OCI-LY7 (cell line): ENCODE measurements around the gene CRYBG1. TPM values are rescaled to one million over a fixed set of nuclear protein-coding genes. Genes with fewer than 3 reads are reported as not detected.

ENCODE experiments used
- BruUV-seq: library from RNA; stranded (reverse); fragments of 400-500 nt; replicated peaks from 2 replicates; lab custom pipeline; 2021; lab: Mats Ljungman, UMichigan
- CTCF ChIA-PET: fragments of 300-600 bp; sonication (Branson Sonifier 250); formaldehyde crosslinking; loops from one replicate; lab custom pipeline; 2022; ENCODE audit warnings: antibody characterized with exemption; ENCODE audit not compliant: unreplicated experiment; lab: Charles Lee
- POLR2A ChIA-PET: fragments of 300-600 bp; sonication (Branson Sonifier 250); formaldehyde crosslinking; loops from one replicate; lab custom pipeline; 2022; ENCODE audit warnings: antibody characterized with exemption; lab: Charles Lee
- DNase-seq: peaks from one replicate; pipeline ENCODE4 v3.0.0-alpha.2; 2015; ENCODE audit warnings: low spot score
- H2AFZ ChIP-seq: fragments of 200-600 bp; sonication (generic), shearing (Covaris generic); 2 replicates; pipeline ENCODE4 v1.6.1; 2014; ENCODE audit warnings: mild to moderate bottlenecking, antibody characterized with exemption, low read length, moderate library complexity
- H3K27ac ChIP-seq: fragments of 200-600 bp; sonication (generic); 2 replicates; pipeline ENCODE4 v1.5.1; 2014; ENCODE audit warnings: mixed run types, low read depth, mild to moderate bottlenecking, moderate library complexity, low read length, inconsistent platforms; ENCODE audit not compliant: poor library complexity, severe bottlenecking
- H3K36me3 ChIP-seq: fragments of 200-600 bp; sonication (generic); 2 replicates; pipeline ENCODE4 v1.6.1; 2014; ENCODE audit warnings: mild to moderate bottlenecking, antibody characterized with exemption, low read length, moderate library complexity, mixed read lengths; ENCODE audit not compliant: insufficient read depth
- H3K4me1 ChIP-seq: fragments of 200-600 bp; sonication (generic); 2 replicates; pipeline ENCODE4 v1.5.1; 2014; ENCODE audit warnings: mild to moderate bottlenecking, low read length; ENCODE audit not compliant: insufficient read depth, poor library complexity, severe bottlenecking
- H3K4me2 ChIP-seq: fragments of 200-600 bp; sonication (generic); 2 replicates; pipeline ENCODE4 v1.6.1; 2014; ENCODE audit warnings: mild to moderate bottlenecking, low read length
- H3K4me3 ChIP-seq: fragments of 200-600 bp; sonication (generic); 2 replicates; pipeline ENCODE4 v1.5.1; 2014; ENCODE audit warnings: mild to moderate bottlenecking, low read depth, low read length; ENCODE audit not compliant: poor library complexity, severe bottlenecking
- H3K79me2 ChIP-seq: fragments of 200-600 bp; sonication (generic); 2 replicates; pipeline ENCODE4 v1.6.1; 2016; ENCODE audit warnings: low read depth, mild to moderate bottlenecking, low read length, moderate library complexity, mixed read lengths; ENCODE audit not compliant: insufficient read depth
- H3K9me2 ChIP-seq: fragments of 200-600 bp; sonication (generic); 2 replicates; pipeline ENCODE4 v1.6.1; 2016; ENCODE audit warnings: mild to moderate bottlenecking, low read length, mixed read lengths; ENCODE audit not compliant: insufficient read depth
- H3K9me3 ChIP-seq: fragments of 200-600 bp; sonication (generic); 2 replicates; pipeline ENCODE4 v1.6.1; 2014; ENCODE audit warnings: mild to moderate bottlenecking, mixed run types, low read length, mixed read lengths
- H4K20me1 ChIP-seq: fragments of 200-600 bp; sonication (generic); 2 replicates; pipeline ENCODE4 v1.6.1; 2014; ENCODE audit warnings: mild to moderate bottlenecking, antibody characterized with exemption, low read length, moderate library complexity, mixed read lengths; ENCODE audit not compliant: insufficient read depth
- EZH2phosphoT487 ChIP-seq: fragments of 200-600 bp; sonication (generic); IDR thresholded peaks from 2 replicates; pipeline ENCODE4 v1.6.1; 2018; ENCODE audit warnings: low read depth, borderline replicate concordance, mild to moderate bottlenecking, mixed run types, antibody characterized with exemption, low read length, moderate library complexity, mixed read lengths
- intact Hi-C: fragments of 100-400 bp; cut with micrococcal nuclease; formaldehyde crosslinking; loops from one replicate; pipeline ENCODE4 v1.10.0; 2022; ENCODE audit not compliant: unreplicated experiment
- total RNA-seq, 2 experiments: library from RNA; depleted of rRNA in 1 of 2; stranded (reverse); fragments of >200 nt in 1 of 2; shearing (Covaris generic) in 1 of 2; gene quantifications; 2 replicates each; pipeline ENCODE4 v1.2.3, GENCODE V29; 2014 to 2022
- TF ChIP-seq, protein P1 (sequence below): fragments of 200-600 bp; sonication (generic); conservative IDR thresholded peaks from 2 replicates; pipeline ENCODE4 v1.5.1; 2014; ENCODE audit warnings: mild to moderate bottlenecking, antibody characterized with exemption, low read length, moderate library complexity, mixed read lengths

CRYBG1 gene
- total RNA-seq, 2 experiments from 2014 or later, result 41.7 to 66.2 TPM

DNA sequence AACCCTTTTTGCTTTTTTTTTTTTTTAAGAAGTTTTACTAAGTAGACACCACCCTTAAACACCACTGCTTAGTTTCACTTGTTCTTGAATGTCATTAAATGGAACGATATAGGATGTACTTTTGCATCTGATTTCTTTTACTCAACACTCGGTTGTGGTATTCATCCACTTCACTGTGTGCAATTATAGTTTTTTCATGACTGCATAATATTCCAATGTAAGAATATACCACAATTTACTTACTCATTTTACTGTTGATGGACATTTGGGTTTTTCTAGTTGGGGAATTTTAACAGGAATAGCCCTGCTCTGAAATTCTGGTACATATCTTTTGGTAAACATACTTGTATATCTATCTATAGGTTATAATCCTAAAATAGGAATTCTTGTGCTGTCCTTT lies 238.9 kb downstream of the CRYBG1 start:
- no peak overlapping the region for H3K27ac ChIP-seq
- TF ChIP-seq, protein P1, sequence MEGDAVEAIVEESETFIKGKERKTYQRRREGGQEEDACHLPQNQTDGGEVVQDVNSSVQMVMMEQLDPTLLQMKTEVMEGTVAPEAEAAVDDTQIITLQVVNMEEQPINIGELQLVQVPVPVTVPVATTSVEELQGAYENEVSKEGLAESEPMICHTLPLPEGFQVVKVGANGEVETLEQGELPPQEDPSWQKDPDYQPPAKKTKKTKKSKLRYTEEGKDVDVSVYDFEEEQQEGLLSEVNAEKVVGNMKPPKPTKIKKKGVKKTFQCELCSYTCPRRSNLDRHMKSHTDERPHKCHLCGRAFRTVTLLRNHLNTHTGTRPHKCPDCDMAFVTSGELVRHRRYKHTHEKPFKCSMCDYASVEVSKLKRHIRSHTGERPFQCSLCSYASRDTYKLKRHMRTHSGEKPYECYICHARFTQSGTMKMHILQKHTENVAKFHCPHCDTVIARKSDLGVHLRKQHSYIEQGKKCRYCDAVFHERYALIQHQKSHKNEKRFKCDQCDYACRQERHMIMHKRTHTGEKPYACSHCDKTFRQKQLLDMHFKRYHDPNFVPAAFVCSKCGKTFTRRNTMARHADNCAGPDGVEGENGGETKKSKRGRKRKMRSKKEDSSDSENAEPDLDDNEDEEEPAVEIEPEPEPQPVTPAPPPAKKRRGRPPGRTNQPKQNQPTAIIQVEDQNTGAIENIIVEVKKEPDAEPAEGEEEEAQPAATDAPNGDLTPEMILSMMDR, result no peak
- no peak for TF ChIP-seq EZH2phosphoT487
- H3K4me2 ChIP-seq, result no peak overlapping the region
- no peak overlapping the region for H3K4me3 ChIP-seq
- H3K4me1 ChIP-seq, result peaks cover 5% of the 10 kb centered on the region
- no peak overlapping the region for H2AFZ ChIP-seq
- intact Hi-C loops, result no loop called here
- H3K79me2 ChIP-seq, result no peaks in the 10 kb centered on the region
- CTCF ChIA-PET, result no interaction called here
- no peaks in the 10 kb centered on the region for H3K9me2 ChIP-seq
- DNase-seq, result no peak
- POLR2A ChIA-PET, result no interaction called here
- H4K20me1 ChIP-seq, result no peaks in the 10 kb centered on the region
- BruUV-seq, result no TSS peak
- H3K36me3 ChIP-seq, result peaks cover 70% of the 10 kb centered on the region
- 0 out of 2 replicates have a peak, but pooled peaks cover 5% of the 10 kb centered on the region for H3K9me3 ChIP-seq

DNA sequence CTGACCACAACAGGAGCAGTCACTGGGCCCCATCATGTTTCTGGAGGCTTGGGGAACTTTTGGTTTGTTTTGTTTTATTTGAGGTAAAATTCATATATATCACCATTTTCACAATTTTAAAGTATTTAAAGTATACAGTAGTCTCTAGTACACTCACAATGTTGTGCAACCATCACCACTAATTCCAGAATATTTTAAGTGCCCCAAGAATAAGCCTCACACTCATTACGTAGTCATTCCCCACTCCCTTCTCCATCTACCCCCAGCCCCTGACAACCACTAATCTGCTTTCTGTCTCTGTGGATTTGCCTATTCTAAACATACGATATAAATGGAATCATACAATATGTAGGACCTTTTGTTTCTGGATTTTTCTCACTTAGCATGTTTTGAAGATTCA lies 239.8 kb downstream of the CRYBG1 start:
- intact Hi-C loops, result no loop called here
- H3K4me3 ChIP-seq, result no peak overlapping the region
- TF ChIP-seq EZH2phosphoT487, result no peak
- TF ChIP-seq, protein P1, result no peak
- no peaks in the 10 kb centered on the region for H3K9me2 ChIP-seq
- H3K36me3 ChIP-seq, result peaks cover 75% of the 10 kb centered on the region
- peaks cover 5% of the 10 kb centered on the region for H3K4me1 ChIP-seq
- H3K27ac ChIP-seq, result no peak overlapping the region
- H3K9me3 ChIP-seq, result 0 out of 2 replicates have a peak, but pooled peaks cover 5% of the 10 kb centered on the region
- H4K20me1 ChIP-seq, result no peaks in the 10 kb centered on the region
- no peak for DNase-seq
- H2AFZ ChIP-seq, result no peak overlapping the region
- CTCF ChIA-PET, result no interaction called here
- BruUV-seq, result no TSS peak
- no peaks in the 10 kb centered on the region for H3K79me2 ChIP-seq
- POLR2A ChIA-PET, result no interaction called here
- H3K4me2 ChIP-seq, result no peak overlapping the region

DNA sequence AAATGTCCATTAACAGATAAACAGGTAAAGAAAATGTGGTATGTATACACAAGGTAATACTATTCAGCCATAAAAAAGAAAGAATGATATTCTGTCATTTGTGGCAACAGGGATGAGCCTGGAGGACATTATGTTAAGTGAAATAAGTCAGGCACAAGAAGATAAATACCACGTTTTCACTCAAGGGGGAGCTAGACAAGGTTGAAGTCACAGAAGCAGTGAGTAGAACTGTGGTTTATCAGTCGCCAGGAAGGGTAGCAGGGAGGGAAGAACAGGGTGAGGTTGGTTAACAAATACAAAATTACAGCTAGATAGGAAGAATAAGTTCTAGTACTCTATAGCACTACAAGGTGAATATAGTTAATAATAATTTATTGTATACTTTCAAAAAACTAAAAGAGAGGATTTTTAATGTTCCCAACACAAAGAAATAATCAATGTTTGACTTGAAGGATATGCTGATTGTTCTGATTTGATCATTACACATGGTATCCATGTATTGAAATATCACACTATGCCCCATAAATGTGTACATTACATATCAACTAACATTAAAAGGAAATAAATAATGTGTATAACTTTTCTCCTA lies 247.7 kb downstream of the CRYBG1 start:
- POLR2A ChIA-PET, result interaction anchor here (0.6 to 14.6 kb wide), 3 partner anchors 24 to 102 kb away, joined by 7 to 295 read pairs (median 8); partner anchors contain the start of genes QRSL1 and RTN4IP1
- intact Hi-C loops, result loop anchor here (1.0 to 5.0 kb wide), 2 partner anchors 94 to 371 kb away; no protein-coding TSS in a partner anchor
- Histone ChIP-seq H3K4me1 (peaks cover 52% of the 10 kb centered on the region), H3K4me2 (no peak overlapping the region), H3K36me3 (peaks cover 90% of the 10 kb centered on the region), H4K20me1 (no peaks in the 10 kb centered on the region), H3K27ac (no peak overlapping the region), H3K4me3 (no peak overlapping the region), H3K9me3 (peaks cover 14% of the 10 kb centered on the region; the same call in 1 of the 2 replicates), H2AFZ (no peak overlapping the region), H3K9me2 (no peaks in the 10 kb centered on the region), H3K79me2 (peaks cover 27% of the 10 kb centered on the region; the same call in 1 of the 2 replicates)
- DNase-seq, result peak; percentile 82
- CTCF ChIA-PET, result no interaction called here
- no TSS peak for BruUV-seq
- no peak for TF ChIP-seq EZH2phosphoT487
- TF ChIP-seq, protein P1, result peak; percentile 87
